H9 (cell line): ENCODE results near the gene A2ML1. TPM values are rescaled to one million over a fixed set of nuclear protein-coding genes. Genes with fewer than 3 reads are reported as not detected.

Source experiments
- DNase-seq: peaks from one replicate; pipeline ENCODE4 v3.0.0-alpha.2; 2017
- H2AFZ ChIP-seq: one replicate; pipeline ENCODE4 v1.6.1; 2013; ENCODE audit warnings: mild to moderate bottlenecking, low read length, control low read depth, moderate library complexity
- H2AK5ac ChIP-seq: 2 replicates; pipeline ENCODE4 v1.6.1; 2013; ENCODE audit warnings: low read length, control low read depth, mixed read lengths; ENCODE audit not compliant: insufficient read length
- H2BK120ac ChIP-seq: one replicate; pipeline ENCODE4 v1.6.1; 2013; ENCODE audit warnings: low read depth, mild to moderate bottlenecking, low read length, control low read depth, inconsistent platforms; ENCODE audit not compliant: poor library complexity, severe bottlenecking
- H2BK12ac ChIP-seq: 2 replicates; pipeline ENCODE4 v1.6.1; 2013; ENCODE audit warnings: low read length, control low read depth, mixed read lengths, low read depth; ENCODE audit not compliant: insufficient read length
- H2BK15ac ChIP-seq: 2 replicates; pipeline ENCODE4 v1.6.1; 2013; ENCODE audit warnings: low read depth, low read length, control low read depth
- H2BK20ac ChIP-seq: one replicate; pipeline ENCODE4 v1.6.1; 2013; ENCODE audit warnings: low read depth, mild to moderate bottlenecking, low read length, control low read depth, inconsistent platforms; ENCODE audit not compliant: poor library complexity, severe bottlenecking
- H2BK5ac ChIP-seq: 2 replicates; pipeline ENCODE4 v1.6.1; 2013; ENCODE audit warnings: low read length, control low read depth, mixed read lengths; ENCODE audit not compliant: insufficient read length
- H3K14ac ChIP-seq: 2 replicates; pipeline ENCODE4 v1.6.1; 2013; ENCODE audit warnings: low read length, control low read depth; ENCODE audit not compliant: insufficient read depth
- H3K18ac ChIP-seq: 2 replicates; pipeline ENCODE4 v1.6.1; 2013; ENCODE audit warnings: low read depth, mild to moderate bottlenecking, mixed read lengths, low read length, control low read depth; ENCODE audit not compliant: insufficient read length
- H3K23ac ChIP-seq: 2 replicates; pipeline ENCODE4 v1.6.1; 2013; ENCODE audit warnings: low read length, control low read depth, mixed read lengths, low read depth; ENCODE audit not compliant: insufficient read length
- H3K23me2 ChIP-seq: 2 replicates; pipeline ENCODE4 v1.6.1; 2013; ENCODE audit warnings: low read depth, mild to moderate bottlenecking, mixed read lengths, low read length, control low read depth; ENCODE audit not compliant: insufficient read length, poor library complexity, severe bottlenecking
- H3K27ac ChIP-seq: 2 replicates; pipeline ENCODE4 v1.5.1; 2013; ENCODE audit warnings: low read length, control low read depth, mixed read lengths, low read depth; ENCODE audit not compliant: insufficient read length
- H3K27me3 ChIP-seq: 2 replicates; pipeline ENCODE4 v1.6.1; 2013; ENCODE audit warnings: low read length, control low read depth, inconsistent platforms; ENCODE audit not compliant: insufficient read depth
- H3K4ac ChIP-seq: 2 replicates; pipeline ENCODE4 v1.6.1; 2013; ENCODE audit warnings: low read depth, mild to moderate bottlenecking, control low read depth, inconsistent platforms, low read length, moderate library complexity
- H3K4me1 ChIP-seq: 2 replicates; pipeline ENCODE4 v1.6.1; 2013; ENCODE audit warnings: low read length, control low read depth, inconsistent platforms; ENCODE audit not compliant: insufficient read depth
- H3K4me2 ChIP-seq: 2 replicates; pipeline ENCODE4 v1.6.1; 2013; ENCODE audit warnings: low read length, control low read depth, mixed read lengths; ENCODE audit not compliant: insufficient read length, insufficient read depth
- H3K56ac ChIP-seq: 2 replicates; pipeline ENCODE4 v1.6.1; 2013; ENCODE audit warnings: low read depth, mild to moderate bottlenecking, mixed read lengths, low read length, control low read depth; ENCODE audit not compliant: insufficient read length
- H3K79me1 ChIP-seq: 2 replicates; pipeline ENCODE4 v1.6.1; 2013; ENCODE audit warnings: low read depth, mild to moderate bottlenecking, moderate library complexity, low read length, control low read depth, inconsistent platforms; ENCODE audit not compliant: insufficient read depth, poor library complexity, severe bottlenecking
- H3K79me2 ChIP-seq: 2 replicates; pipeline ENCODE4 v1.6.1; 2013; ENCODE audit warnings: low read length, control low read depth, inconsistent platforms; ENCODE audit not compliant: insufficient read depth
- H3K9ac ChIP-seq: 2 replicates; pipeline ENCODE4 v1.6.1; 2013; ENCODE audit warnings: low read length, control low read depth, mixed read lengths; ENCODE audit not compliant: insufficient read length; ENCODE audit errors: extremely low read depth
- H3K9me3 ChIP-seq: one replicate; pipeline ENCODE4 v1.6.1; 2013; ENCODE audit warnings: low read depth, low read length, inconsistent platforms; ENCODE audit not compliant: control insufficient read depth
- H3T11ph ChIP-seq: one replicate; pipeline ENCODE4 v1.6.1; 2013; ENCODE audit warnings: mild to moderate bottlenecking, low read length, control low read depth, inconsistent platforms
- H4K20me1 ChIP-seq: one replicate; pipeline ENCODE4 v1.6.1; 2013; ENCODE audit not compliant: control insufficient read depth, insufficient read length, insufficient read depth
- H4K5ac ChIP-seq: 2 replicates; pipeline ENCODE4 v1.6.1; 2013; ENCODE audit warnings: low read depth, mild to moderate bottlenecking, mixed read lengths, low read length, control low read depth; ENCODE audit not compliant: insufficient read length
- H4K8ac ChIP-seq: replicated peaks from 2 replicates; pipeline ENCODE4 v1.6.1; 2013; ENCODE audit warnings: low read length, control low read depth, mixed read lengths, low read depth; ENCODE audit not compliant: insufficient read length
- H4K91ac ChIP-seq: 2 replicates; pipeline ENCODE4 v1.6.1; 2013; ENCODE audit warnings: low read depth, mild to moderate bottlenecking, moderate library complexity, mixed read lengths, low read length, control low read depth; ENCODE audit not compliant: insufficient read length
- H3K27ac Mint-ChIP-seq, 3 experiments: 2 replicates in 2 of 3; 3 replicates in 1 of 3; pipeline ENCODE4 v1.8.0; 2020 to 2021; ENCODE audit warnings: mixed read lengths in 3 of 3, mild to moderate bottlenecking in 1 of 3, moderate library complexity in 1 of 3
- H3K27me3 Mint-ChIP-seq: 2 replicates; pipeline ENCODE4 v1.8.0; 2021; ENCODE audit warnings: low read depth, mild to moderate bottlenecking, moderate library complexity, mixed read lengths
- H3K36me3 Mint-ChIP-seq, 3 experiments: 2 replicates in 2 of 3; 3 replicates in 1 of 3; pipeline ENCODE4 v1.8.0; 2020 to 2021; ENCODE audit warnings: low read depth in 3 of 3, mixed read lengths in 3 of 3; ENCODE audit not compliant: insufficient read depth in 1 of 3
- H3K4me1 Mint-ChIP-seq, 2 experiments: 2 replicates each; pipeline ENCODE4 v1.8.0; 2020; ENCODE audit warnings: mixed read lengths in 2 of 2
- H3K4me3 Mint-ChIP-seq, 2 experiments: 2 replicates in 1 of 2; 3 replicates in 1 of 2; pipeline ENCODE4 v1.8.0; 2020 to 2021; ENCODE audit warnings: mild to moderate bottlenecking in 2 of 2, mixed read lengths in 2 of 2, moderate library complexity in 1 of 2
- H3K9me3 Mint-ChIP-seq, 2 experiments: 2 replicates in 1 of 2; 3 replicates in 1 of 2; pipeline ENCODE4 v1.8.0; 2020; ENCODE audit warnings: mild to moderate bottlenecking in 2 of 2, mixed read lengths in 2 of 2, moderate library complexity in 1 of 2
- CTCF ChIP-seq: fragments of 200-600 bp; sonication (generic); conservative IDR thresholded peaks from 3 replicates; pipeline ENCODE4 v1.8.0; 2021; ENCODE audit warnings: antibody characterized with exemption, mild to moderate bottlenecking
- WGBS: extraction: QIAGEN DNeasy Blood & Tissue Kit; methylation state at CpG from one replicate; pipeline ENCODE4 v1.1.7; 2013; ENCODE audit warnings: missing lambda C conversion rate, low lambda C conversion rate, mixed read lengths; ENCODE audit not compliant: insufficient read length; ENCODE audit errors: extremely low coverage; 5-methylcytosine and 5-hydroxymethylcytosine counted together
- total RNA-seq: library from RNA; stranded (reverse); gene quantifications from 2 replicates; pipeline ENCODE4 v1.2.1, GENCODE V29; 2021

A2ML1 gene
- total RNA-seq, 1 experiment from 2014 or later = 2.8 TPM

GRCh38 chr12:8841778-8842177 is 19.4 kb downstream of the A2ML1 start:
- no peaks in the 10 kb centered on the region for H3K9me3 Mint-ChIP-seq

More at GRCh38 chr12:8841778-8842177, 19.4 kb downstream of the A2ML1 start:
- Histone ChIP-seq H3K4me2 (no peak overlapping the region), H3K56ac (no peak overlapping the region), H4K5ac (no peak overlapping the region), H4K20me1 (no peaks in the 10 kb centered on the region), H3K4ac (no peak overlapping the region), H3T11ph (no peak overlapping the region), H3K79me2 (no peaks in the 10 kb centered on the region), H3K4me1 (no peaks in the 10 kb centered on the region), H3K79me1 (no peaks in the 10 kb centered on the region), H3K14ac (no peak overlapping the region), H3K23me2 (no peaks in the 10 kb centered on the region), H2AFZ (no peak overlapping the region), H3K9me3 (no peaks in the 10 kb centered on the region), H3K27me3 (no peaks in the 10 kb centered on the region), H4K91ac (no peak overlapping the region), H2BK12ac (no peak overlapping the region), H2BK15ac (no peak overlapping the region), H3K18ac (no peak overlapping the region), H3K23ac (no peak overlapping the region), H2BK120ac (no peak overlapping the region), H3K9ac (no peak overlapping the region), H2AK5ac (no peak overlapping the region), H4K8ac (no peak overlapping the region), H2BK5ac (no peak overlapping the region), H2BK20ac (no peak overlapping the region), H3K27ac (no peak overlapping the region)
- WGBS = no CpG with 5 or more reads among the region's 4 CpGs
- Mint-ChIP-seq H3K4me3 (no peak overlapping the region), H3K27ac (no peak overlapping the region), H3K36me3 (peaks cover 0 to 7% (median 0%) of the 10 kb centered on the region in 3 experiments; a peak in 5 of 7 replicates), H3K4me1 (peaks cover 2 to 6% of the 10 kb centered on the region in 2 experiments; a peak in 3 of 4 replicates), H3K27me3 (no peaks in the 10 kb centered on the region)
- no peak for TF ChIP-seq CTCF
- DNase-seq = peak; percentile 21
